Adrenal gland (tissue), 12 donors: ENCODE results near the gene PARP16. TPM values are rescaled to one million over a fixed set of nuclear protein-coding genes. Genes with fewer than 3 reads are reported as not detected.

Experiments
- DNase-seq, 7 donors: peaks; one replicate each; pipeline ENCODE4 v3.0.0-alpha.2; 2019 to 2020
- H3K27ac ChIP-seq, 5 donors: fragments of 200-600 bp; sonication (generic) in 4 of 5; 1 replicate in 3 of 5; 2 replicates in 2 of 5; pipeline versions ENCODE4 v1.5.1 to v1.8.0; 2016 to 2020; ENCODE audit warnings: mild to moderate bottlenecking in 1 of 5
- H3K27me3 ChIP-seq: fragments of 200-600 bp; 2 replicates; pipeline ENCODE4 v1.8.0; 2021
- H3K36me3 ChIP-seq, 2 donors: fragments of 200-600 bp; replicated peaks in 1 of 2; 1 replicate in 1 of 2; 2 replicates in 1 of 2; pipeline versions ENCODE4 v1.5.1 to v1.8.0; 2018 to 2022
- H3K4me1 ChIP-seq, 2 donors: fragments of 200-600 bp; replicated peaks in 1 of 2; 1 replicate in 1 of 2; 2 replicates in 1 of 2; pipeline versions ENCODE4 v1.5.1 to v1.8.0; 2018 to 2021
- H3K4me3 ChIP-seq, 4 donors: fragments of 200-600 bp; sonication (generic) in 3 of 4; one replicate each; pipeline ENCODE4 v1.5.1; 2016 to 2018
- H3K9me3 ChIP-seq, 3 donors: fragments of 200-600 bp; sonication (generic) in 1 of 3; replicated peaks in 1 of 3; 1 replicate in 2 of 3; 2 replicates in 1 of 3; pipeline versions ENCODE4 v1.5.1 to v1.8.0; 2016 to 2021
- CTCF ChIP-seq, 6 experiments: fragments of 450-650 bp in 4 of 6; fragments of 200-600 bp in 2 of 6; sonication (generic) in 1 of 6; IDR thresholded peaks; 1 replicate in 5 of 6; 2 replicates in 1 of 6; pipeline versions ENCODE4 v1.5.1 to v1.8.0; 2016 to 2021; ENCODE audit warnings: antibody characterized with exemption in 6 of 6, mild to moderate bottlenecking in 2 of 6, moderate library complexity in 1 of 6
- POLR2A ChIP-seq, 2 donors: fragments of 450-650 bp; IDR thresholded peaks; one replicate each; pipeline ENCODE4 v1.6.1; 2017; ENCODE audit warnings: antibody characterized with exemption in 2 of 2, mild to moderate bottlenecking in 2 of 2, moderate library complexity in 1 of 2
- WGBS, 4 donors: extraction: QIAGEN DNeasy Blood & Tissue Kit in 2 of 4; methylation state at CpG; one replicate each; pipeline versions ENCODE4 v1.1.5 to v1.1.7; 2013 to 2017; 5-methylcytosine and 5-hydroxymethylcytosine counted together
- intact Hi-C, 2 donors: fragments of 100-400 bp; cut with DNase I; formaldehyde crosslinking; loops; one replicate each; pipeline versions ENCODE4 v1.14.1 to v1.15.0; 2022 to 2023
- polyA plus RNA-seq, 3 donors: library from polyadenylated mRNA; stranded (reverse); fragments of 200-250 nt in 2 of 3; fragments of 350-450 nt in 1 of 3; fragmentation: Illumina TruSeq in 1 of 3; extraction: RNeasy Lipid Tissue Mini Kit (QIAGEN cat#74804) in 1 of 3; gene quantifications; one replicate each; pipeline ENCODE4 v1.2.3, GENCODE V29; 2013 to 2014
- total RNA-seq, 9 donors: library from RNA; depleted of rRNA in 4 of 9; stranded (reverse); fragments of >200 nt in 4 of 9; fragments of 120-200 nt in 1 of 9; fragmentation: NEBNext Ultra II Directional in 1 of 9; extraction: Animal tissue kit (Norgen Biotek cat#: 25700) in 1 of 9; gene quantifications; one replicate each; pipeline versions ENCODE4 v1.1.0 to v1.2.4, GENCODE V29; 2013 to 2023
- donor health status: healthy with polysubstance abuse.
- donor health status: Bipolar disorder and iron deficiency.
- donor health status: DM: yes; HTN: yes; CAD: no.
- donor health status: DM: no; HTN: no; CAD: no.
- donor health status: DM: no; HTN: no; CAD: no.
- donor health status: DM: yes; HTN: yes; CAD: no.

The PARP16 gene
- total and polyA plus RNA-seq, 12 donors, result 7.8 to 18.1 (median 14.2) TPM

GRCh38 chr15:65333856-65334255 is 47.2 kb upstream of the PARP16 start:
- intact Hi-C loops, result no loop called here

GRCh38 chr15:65333148-65333820 is 46.6 kb upstream of the PARP16 start:
- no peak overlapping the region for H3K27ac ChIP-seq
- TF ChIP-seq POLR2A (IDR thresholded peaks at IDR 0.05) (no peak), CTCF (IDR thresholded peaks at IDR 0.05) (no peak)
- WGBS, 4 donors, result 64 to 89% (median 80%) methylated on average over 12 to 16 of the region's 16 CpGs
- H3K27me3 ChIP-seq, result no peaks in the 10 kb centered on the region
- H3K9me3 ChIP-seq, result no peaks in the 10 kb centered on the region
- no peaks in the 10 kb centered on the region for H3K36me3 ChIP-seq
- no peak overlapping the region for H3K4me3 ChIP-seq
- DNase-seq, result no peak
- no peaks in the 10 kb centered on the region for H3K4me1 ChIP-seq
- intact Hi-C loops, result no loop called here

More at GRCh38 chr15:65333856-65334255, 47.2 kb upstream of the PARP16 start:
- no peak for DNase-seq
- WGBS, 4 donors, result 73 to 83% (median 75%) methylated on average over 3 to 5 of the region's 5 CpGs
- Histone ChIP-seq H3K27me3 (no peaks in the 10 kb centered on the region), H3K4me1 (no peaks in the 10 kb centered on the region), H3K36me3 (no peaks in the 10 kb centered on the region), H3K27ac (no peak overlapping the region), H3K9me3 (no peaks in the 10 kb centered on the region), H3K4me3 (no peak overlapping the region)
- TF ChIP-seq POLR2A (IDR thresholded peaks at IDR 0.05), result no peak
- TF ChIP-seq CTCF (IDR thresholded peaks at IDR 0.05), result no peak

- H3K27ac ChIP-seq, result no peak overlapping the region
- WGBS, 4 donors, result 82 to 88% (median 87%) methylated on average over 27 to 31 of the region's 31 CpGs
- TF ChIP-seq POLR2A (IDR thresholded peaks at IDR 0.05) (no peak), CTCF (IDR thresholded peaks at IDR 0.05) (no peak)
- no peaks in the 10 kb centered on the region for H3K9me3 ChIP-seq
- H3K36me3 ChIP-seq, result no peaks in the 10 kb centered on the region
- intact Hi-C loops, result no loop called here
- H3K4me1 ChIP-seq, result no peaks in the 10 kb centered on the region
- H3K4me3 ChIP-seq, result no peak overlapping the region
- H3K27me3 ChIP-seq, result no peaks in the 10 kb centered on the region
- no peak for DNase-seq
These were observed 45.9 kb upstream of the PARP16 start for GRCh38 chr15:65332391-65333147.

GRCh38 chr15:65331811-65332210 is 45.1 kb upstream of the PARP16 start:
- Histone ChIP-seq H3K4me3 (no peak overlapping the region), H3K9me3 (no peaks in the 10 kb centered on the region), H3K36me3 (no peaks in the 10 kb centered on the region), H3K4me1 (no peaks in the 10 kb centered on the region), H3K27ac (no peak overlapping the region), H3K27me3 (no peaks in the 10 kb centered on the region)
- 90 to 92% (median 91%) methylated on average over 6 of the region's 7 CpGs for WGBS, 4 donors
- TF ChIP-seq CTCF (IDR thresholded peaks at IDR 0.05) (no peak), POLR2A (IDR thresholded peaks at IDR 0.05) (no peak)
- intact Hi-C loops, result no loop called here
- DNase-seq, result no peak
